A549 treated with AZD2906 at 1 μM for 4 hours (cell line): ENCODE data around the gene NUP50. TPM values are rescaled to one million over a fixed set of nuclear protein-coding genes. Genes with fewer than 3 reads are reported as not detected.

Experiments used
- total RNA-seq: library from RNA; stranded (reverse); fragments of 200-300 nt; extraction: Qiagen RNA extraction; gene quantifications from 5 replicates; pipeline ENCODE4 v1.2.3, GENCODE V29; 2022

The NUP50 gene, protein sequence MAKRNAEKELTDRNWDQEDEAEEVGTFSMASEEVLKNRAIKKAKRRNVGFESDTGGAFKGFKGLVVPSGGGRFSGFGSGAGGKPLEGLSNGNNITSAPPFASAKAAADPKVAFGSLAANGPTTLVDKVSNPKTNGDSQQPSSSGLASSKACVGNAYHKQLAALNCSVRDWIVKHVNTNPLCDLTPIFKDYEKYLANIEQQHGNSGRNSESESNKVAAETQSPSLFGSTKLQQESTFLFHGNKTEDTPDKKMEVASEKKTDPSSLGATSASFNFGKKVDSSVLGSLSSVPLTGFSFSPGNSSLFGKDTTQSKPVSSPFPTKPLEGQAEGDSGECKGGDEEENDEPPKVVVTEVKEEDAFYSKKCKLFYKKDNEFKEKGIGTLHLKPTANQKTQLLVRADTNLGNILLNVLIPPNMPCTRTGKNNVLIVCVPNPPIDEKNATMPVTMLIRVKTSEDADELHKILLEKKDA
- total RNA-seq, result 25.2 to 30.1 TPM (median 28.1 TPM) in 5 replicates

GRCh38 chr22:45163451-45164269 is at the start of gene NUP50:
TSS of gene NUP50 (plus strand) at chr22:45163925. CDS start at chr22:45168178, 4,253 bp downstream.

Other genes starting within 250 kb of the NUP50 start
- gene PHF21B, start 153.9 kb upstream of the NUP50 start, total RNA-seq, result 0.81 to 1.2 TPM (median 0.87 TPM) in 5 replicates
- 63.4 to 77.7 TPM (median 73.5 TPM) in 5 replicates for gene KIAA0930, start 77.0 kb downstream of the NUP50 start, total RNA-seq
- gene UPK3A, start 121.0 kb downstream of the NUP50 start, total RNA-seq, result not detected in 5 replicates
- gene FAM118A, start 146.0 kb downstream of the NUP50 start, total RNA-seq, result 9.2 to 12.9 TPM (median 10.5 TPM) in 5 replicates
- gene SMC1B, start 249.7 kb downstream of the NUP50 start, total RNA-seq, result 0.03 to 0.05 TPM in 2 of 5 replicates, not detected in the others
- 1.8 to 2.4 TPM (median 2.2 TPM) in 5 replicates for gene RIBC2, start 249.8 kb downstream of the NUP50 start, total RNA-seq